HCT116 (cell line): ENCODE data around the gene NABP1.

Experiments used
- EZH2 ChIP-seq: fragments of 200-600 bp; sonication (generic); IDR thresholded peaks from 2 replicates; pipeline ENCODE4 v1.6.1; 2017; ENCODE audit warnings: antibody characterized with exemption, mixed run types
- POLR2AphosphoS5 ChIP-seq: IDR thresholded peaks from 2 replicates; pipeline ENCODE4 v1.6.1; 2011; ENCODE audit warnings: mild to moderate bottlenecking, low read depth, low read length, moderate library complexity
- RAD21 ChIP-seq: IDR thresholded peaks from 2 replicates; pipeline ENCODE4 v1.6.1; 2012; ENCODE audit warnings: low read depth, mild to moderate bottlenecking
- TF ChIP-seq, protein P1 (sequence below), 3 experiments: fragments of 200-600 bp in 1 of 3; sonication (generic) in 1 of 3; IDR thresholded peaks in 2 of 3; conservative IDR thresholded peaks in 1 of 3; 2 replicates each; pipeline ENCODE4 v1.5.1; 2012 to 2017; ENCODE audit warnings: low read depth in 2 of 3, low read length in 2 of 3, antibody characterized with exemption in 1 of 3, borderline replicate concordance in 1 of 3, control low read depth in 1 of 3, mild to moderate bottlenecking in 1 of 3, mixed read lengths in 1 of 3, mixed run types in 1 of 3, moderate library complexity in 1 of 3; ENCODE audit not compliant: insufficient read depth in 1 of 3

- TF ChIP-seq, protein P1, sequence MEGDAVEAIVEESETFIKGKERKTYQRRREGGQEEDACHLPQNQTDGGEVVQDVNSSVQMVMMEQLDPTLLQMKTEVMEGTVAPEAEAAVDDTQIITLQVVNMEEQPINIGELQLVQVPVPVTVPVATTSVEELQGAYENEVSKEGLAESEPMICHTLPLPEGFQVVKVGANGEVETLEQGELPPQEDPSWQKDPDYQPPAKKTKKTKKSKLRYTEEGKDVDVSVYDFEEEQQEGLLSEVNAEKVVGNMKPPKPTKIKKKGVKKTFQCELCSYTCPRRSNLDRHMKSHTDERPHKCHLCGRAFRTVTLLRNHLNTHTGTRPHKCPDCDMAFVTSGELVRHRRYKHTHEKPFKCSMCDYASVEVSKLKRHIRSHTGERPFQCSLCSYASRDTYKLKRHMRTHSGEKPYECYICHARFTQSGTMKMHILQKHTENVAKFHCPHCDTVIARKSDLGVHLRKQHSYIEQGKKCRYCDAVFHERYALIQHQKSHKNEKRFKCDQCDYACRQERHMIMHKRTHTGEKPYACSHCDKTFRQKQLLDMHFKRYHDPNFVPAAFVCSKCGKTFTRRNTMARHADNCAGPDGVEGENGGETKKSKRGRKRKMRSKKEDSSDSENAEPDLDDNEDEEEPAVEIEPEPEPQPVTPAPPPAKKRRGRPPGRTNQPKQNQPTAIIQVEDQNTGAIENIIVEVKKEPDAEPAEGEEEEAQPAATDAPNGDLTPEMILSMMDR (IDR thresholded peaks at IDR 0.05 in 2 of 3, conservative IDR thresholded peaks at IDR 0.05 in 1 of 3; ENCODE audit: borderline replicate concordance in 1 of 3, insufficient read depth in 1 of 3, low read depth in 2 of 3, low read length in 2 of 3) = no peak
- TF ChIP-seq POLR2AphosphoS5 = no peak
- no peak for TF ChIP-seq RAD21
- no peak for TF ChIP-seq EZH2
Observed at GRCh38 chr2:191653667-191654391, 24.1 kb upstream of the NABP1 start.
